ENCODE data around the gene IRF3.

IRF3 gene

GRCh38 chr19:49665351-49666119 lies at the start of gene IRF3, which contains the start of gene BCL2L12:
Gene IRF3, minus strand, starts transcription at chr19:49665857. Its CDS starts 1,019 bp downstream, at chr19:49664838.
Gene BCL2L12, plus strand, starts transcription at chr19:49665933. Its CDS starts 760 bp downstream, at chr19:49666693.
- DNase-seq (ENCODE audit: low read depth in 4 of 4, low spot score in 1 of 4), result peak; percentile 99 to 100 (median 100)

DNA sequence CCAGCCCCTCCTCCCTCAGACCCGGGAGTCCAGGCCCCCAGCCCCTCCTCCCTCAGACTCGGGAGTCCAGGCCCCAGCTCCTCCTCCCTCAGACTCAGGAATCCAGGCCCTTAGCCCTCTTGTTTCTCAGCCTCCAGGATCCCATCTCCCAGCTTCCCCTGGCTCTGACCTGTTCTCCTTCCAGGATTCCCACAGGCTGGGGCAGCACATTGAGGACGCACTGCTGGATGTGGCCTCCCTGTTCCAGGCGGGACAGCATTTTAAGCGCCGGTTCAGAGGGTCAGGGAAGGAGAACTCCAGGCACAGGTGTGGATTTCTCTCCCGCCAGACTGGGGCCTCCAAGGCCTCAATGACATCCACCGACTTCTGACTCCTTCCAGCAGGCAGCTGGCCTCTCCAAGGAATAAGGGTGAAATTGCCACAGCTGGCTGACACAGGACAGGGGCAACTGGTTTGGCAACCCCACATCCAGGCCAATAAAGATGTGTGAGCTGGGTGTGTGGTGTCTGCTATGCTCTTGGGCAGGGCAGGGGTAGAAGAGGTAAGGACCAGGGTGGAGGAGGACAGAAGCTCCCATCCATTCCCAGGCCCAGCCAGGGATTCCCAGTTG lies 47.7 kb upstream of the IRF3 start:
- no peak for DNase-seq (ENCODE audit: low read depth in 4 of 4, low spot score in 1 of 4)

DNA sequence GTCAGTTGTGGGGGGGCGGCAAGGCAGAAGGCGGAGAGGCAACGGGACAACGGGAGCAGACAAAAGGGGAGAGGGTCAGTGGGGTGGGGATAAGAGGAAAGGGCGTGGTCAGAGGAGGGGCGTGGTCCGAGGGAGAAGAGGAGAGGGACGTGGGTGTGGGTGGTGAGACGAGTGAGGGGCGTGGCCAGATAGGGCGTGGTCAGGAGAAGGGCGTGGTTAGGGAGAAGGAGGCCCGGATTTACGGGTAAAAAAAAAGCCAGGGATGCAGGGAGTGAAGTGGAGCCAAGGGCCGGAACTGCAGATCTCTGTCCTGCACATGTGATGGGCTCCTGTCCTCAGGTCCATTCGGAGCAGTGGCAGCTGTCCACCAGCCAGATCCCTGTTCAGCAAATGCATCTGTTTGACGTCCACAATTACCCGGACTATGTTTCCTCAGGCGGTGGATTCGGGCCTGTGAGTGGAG lies 46.8 kb upstream of the IRF3 start:
- no peak for DNase-seq (ENCODE audit: low read depth in 4 of 4, low spot score in 1 of 4)

DNA sequence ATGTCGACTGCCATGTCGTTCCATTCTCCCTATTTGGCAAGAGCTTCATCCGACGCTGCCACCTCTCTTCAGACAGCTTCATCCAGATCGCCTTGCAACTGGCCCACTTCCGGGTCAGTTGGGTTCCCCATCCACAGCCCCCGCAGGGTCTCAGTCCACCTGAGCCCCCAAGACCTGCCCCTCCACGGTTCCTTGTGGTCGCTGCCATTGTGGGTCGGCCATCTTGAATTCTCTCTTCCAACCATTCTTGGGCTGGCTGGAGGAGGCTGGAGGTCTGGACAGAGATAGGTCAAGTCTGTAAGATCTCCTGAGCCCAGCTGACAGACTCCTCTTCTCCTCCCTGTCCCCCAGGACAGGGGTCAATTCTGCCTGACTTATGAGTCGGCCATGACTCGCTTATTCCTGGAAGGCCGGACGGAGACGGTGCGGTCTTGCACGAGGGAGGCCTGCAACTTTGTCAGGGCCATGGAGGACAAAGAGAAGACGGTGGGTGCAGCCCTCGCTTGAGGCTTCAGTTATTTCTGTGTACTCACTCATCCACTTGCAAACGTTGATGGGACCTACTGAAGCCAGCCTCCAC lies 44.8 kb upstream of the IRF3 start:
- no peak for DNase-seq (ENCODE audit: low read depth in 4 of 4, low spot score in 1 of 4)

DNA sequence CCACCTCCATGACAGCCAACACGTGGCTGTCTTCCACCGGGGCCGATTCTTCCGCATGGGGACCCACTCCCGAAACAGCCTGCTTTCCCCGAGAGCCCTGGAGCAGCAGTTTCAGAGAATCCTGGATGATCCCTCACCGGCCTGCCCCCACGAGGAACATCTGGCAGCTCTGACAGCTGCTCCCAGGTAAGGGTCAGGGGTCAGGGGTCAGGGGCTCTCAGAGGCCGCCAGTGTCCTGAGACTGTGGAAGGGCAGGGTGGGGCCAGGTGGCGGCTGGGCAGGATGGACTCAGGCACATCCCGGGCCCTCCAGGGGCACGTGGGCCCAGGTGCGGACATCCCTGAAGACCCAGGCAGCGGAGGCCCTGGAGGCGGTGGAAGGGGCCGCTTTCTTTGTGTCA lies 40.3 kb upstream of the IRF3 start:
- no peak for DNase-seq (ENCODE audit: low read depth in 4 of 4, low spot score in 1 of 4)

- no peak for DNase-seq (ENCODE audit: low read depth in 4 of 4, low spot score in 1 of 4)
These were observed 39.4 kb upstream of the IRF3 start for GRCh38 chr19:49704888-49705642.

DNA sequence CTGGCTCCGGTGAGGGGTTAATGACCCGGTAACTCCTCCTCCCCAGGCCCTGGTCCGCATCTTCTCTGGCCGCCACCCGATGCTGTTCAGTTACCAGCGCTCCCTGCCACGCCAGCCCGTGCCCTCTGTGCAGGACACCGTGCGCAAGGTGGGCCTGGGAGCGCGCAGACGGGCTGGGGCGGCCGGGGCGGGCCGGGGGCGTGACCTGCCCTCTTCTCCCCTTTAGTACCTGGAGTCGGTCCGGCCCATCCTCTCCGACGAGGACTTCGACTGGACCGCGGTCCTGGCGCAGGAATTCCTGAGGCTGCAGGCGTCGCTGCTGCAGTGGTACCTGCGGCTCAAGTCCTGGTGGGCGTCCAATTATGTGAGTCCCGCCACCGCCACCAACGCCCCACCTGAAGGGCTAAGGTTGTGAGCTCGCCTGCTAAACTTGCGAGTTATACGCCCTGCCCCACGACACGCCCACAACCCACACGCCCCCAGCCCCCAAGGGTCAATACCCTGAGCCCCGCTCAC lies 35.7 kb upstream of the IRF3 start:
- DNase-seq (ENCODE audit: low read depth in 4 of 4, low spot score in 1 of 4), result no peak

DNA sequence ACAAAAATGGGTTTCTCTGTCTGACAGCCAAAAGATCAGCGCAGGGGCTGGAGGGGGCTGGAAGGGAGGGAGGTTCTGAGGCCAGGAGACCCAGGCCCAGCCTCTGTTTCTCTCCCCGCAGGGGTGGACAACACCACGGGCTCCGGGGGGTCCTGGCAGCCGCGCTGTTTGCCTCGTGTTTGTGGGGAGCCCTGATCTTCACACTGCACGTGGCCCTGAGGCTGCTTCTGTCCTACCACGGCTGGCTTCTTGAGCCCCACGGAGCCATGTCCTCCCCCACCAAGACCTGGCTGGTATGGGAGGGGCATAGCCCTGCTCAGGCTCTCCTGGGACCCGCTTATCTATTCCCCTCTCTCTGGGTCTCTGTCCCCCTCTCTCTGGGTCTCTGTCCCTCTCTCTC lies 34.9 kb upstream of the IRF3 start:
- DNase-seq (ENCODE audit: low read depth in 4 of 4, low spot score in 1 of 4), result no peak

DNA sequence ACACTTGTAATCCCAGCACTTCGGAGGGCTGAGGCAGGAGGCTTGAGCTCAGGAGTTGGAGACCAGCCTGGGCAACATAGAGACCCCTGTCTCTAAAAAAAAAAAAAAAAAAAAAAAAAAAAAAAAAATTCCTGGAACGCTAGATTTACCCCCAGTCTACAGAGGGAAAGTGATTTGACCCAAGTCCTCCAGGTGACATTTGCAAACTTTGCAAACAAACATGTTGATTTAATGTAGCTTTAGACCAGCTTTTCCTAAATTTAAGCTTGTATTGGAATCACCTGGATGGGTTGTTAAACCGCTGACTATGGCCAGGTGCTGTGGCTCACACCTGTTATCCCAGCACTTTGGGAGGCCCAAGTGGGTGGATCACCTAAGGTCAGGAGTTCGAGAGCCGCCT lies 33.7 kb upstream of the IRF3 start:
- no peak for DNase-seq (ENCODE audit: low read depth in 4 of 4, low spot score in 1 of 4)

- DNase-seq (ENCODE audit: low read depth in 4 of 4, low spot score in 1 of 4), result no peak
These were observed 31.2 kb upstream of the IRF3 start for GRCh38 chr19:49696865-49697264.

DNA sequence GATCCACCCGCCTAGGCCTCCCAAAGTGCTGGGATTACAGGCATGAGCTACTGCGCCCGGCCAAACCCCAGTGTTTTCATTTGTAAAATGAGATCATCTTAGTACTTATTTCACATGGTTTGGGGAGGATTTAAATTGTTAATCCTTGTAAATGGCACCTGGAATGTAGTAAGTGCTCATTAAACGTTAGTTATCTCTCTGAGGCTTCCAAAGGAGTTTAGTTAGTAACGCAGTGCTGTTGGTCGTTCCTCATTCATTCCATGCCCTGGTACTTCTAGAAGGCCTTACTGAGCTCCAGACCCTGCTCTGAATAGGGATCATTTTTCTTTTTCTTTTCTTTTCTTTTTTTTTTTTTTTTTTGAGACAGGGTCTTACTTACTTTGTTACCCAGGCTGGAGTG lies 30.5 kb upstream of the IRF3 start:
- DNase-seq (ENCODE audit: low read depth in 4 of 4, low spot score in 1 of 4), result no peak

DNA sequence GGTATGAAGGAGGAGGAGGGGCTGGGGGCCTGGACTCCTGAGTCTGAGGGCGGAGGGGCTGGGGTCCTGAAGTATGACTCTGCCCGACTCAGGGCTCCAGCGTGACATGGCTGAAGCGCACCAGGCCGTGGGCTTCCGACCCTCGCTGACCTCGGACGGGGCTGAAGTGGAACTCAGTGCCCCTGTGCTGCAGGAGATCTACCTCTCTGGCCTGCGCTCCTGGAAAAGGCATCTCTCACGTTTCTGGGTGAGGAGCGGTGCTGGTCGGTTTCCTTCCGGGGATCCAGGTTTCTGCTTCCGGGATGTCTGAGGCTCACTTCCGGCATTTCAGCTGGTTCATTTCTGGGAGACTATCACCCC lies 26.5 kb upstream of the IRF3 start:
- no peak for DNase-seq (ENCODE audit: low read depth in 4 of 4, low spot score in 1 of 4)

DNA sequence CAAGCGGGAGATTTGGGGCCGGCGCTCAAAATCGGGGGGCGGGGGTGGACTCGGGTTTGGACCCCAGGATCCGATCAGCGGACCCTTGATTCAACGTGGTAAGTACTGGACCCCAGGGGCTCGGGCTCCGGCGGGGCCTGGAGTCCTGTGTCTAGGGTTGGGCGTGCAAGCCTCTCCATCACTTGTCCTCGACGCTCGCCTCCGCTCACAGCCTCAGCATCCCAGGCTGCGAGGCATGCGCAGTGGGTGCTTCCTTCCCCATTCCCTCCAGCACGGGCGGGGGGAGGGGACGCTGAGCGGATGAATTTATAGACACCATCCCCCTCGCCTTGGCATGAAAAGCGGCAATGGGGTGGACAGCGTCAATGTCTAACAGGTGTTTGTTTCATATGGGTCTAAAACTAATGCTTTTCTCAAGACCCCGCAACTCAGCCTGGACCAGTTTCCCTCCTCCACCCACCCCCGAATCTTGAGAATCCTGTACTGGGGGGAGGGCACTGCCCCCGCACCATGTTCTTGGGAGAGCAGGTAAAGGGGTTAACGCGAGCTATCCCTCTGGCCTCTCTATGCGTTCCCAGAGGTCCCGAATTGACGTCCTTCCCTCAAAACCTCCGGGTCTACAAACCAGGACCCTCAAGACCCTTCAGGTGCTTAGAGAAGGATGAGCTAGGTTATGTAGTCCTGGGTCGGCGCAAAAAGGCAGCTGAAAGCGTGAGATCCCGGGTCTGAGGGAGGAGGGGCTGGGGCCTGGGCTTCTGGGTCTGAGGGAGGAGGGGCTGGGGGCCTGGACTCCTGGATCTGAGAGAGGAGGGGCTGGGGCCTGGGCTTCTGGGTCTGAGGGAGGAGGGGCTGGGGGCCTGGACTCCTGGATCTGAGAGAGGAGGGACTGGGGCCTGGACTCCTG lies 25.8 kb upstream of the IRF3 start:
- peak in 1 of 4 experiments; percentile 40 for DNase-seq (ENCODE audit: low read depth in 4 of 4, low spot score in 1 of 4)

- peak in 3 of 4 experiments; percentile 34 to 55 (median 46) for DNase-seq (ENCODE audit: low read depth in 4 of 4, low spot score in 1 of 4)
These were observed 25.1 kb upstream of the IRF3 start, which contains the start of gene CPT1C for GRCh38 chr19:49690656-49691242. Gene CPT1C, plus strand, starts transcription at chr19:49691116. Its CDS starts 1,137 bp downstream, at chr19:49692253.

GRCh38 chr19:49690079-49690655 lies 24.5 kb upstream of the IRF3 start:
- no peak for DNase-seq (ENCODE audit: low read depth in 4 of 4, low spot score in 1 of 4)

- DNase-seq (ENCODE audit: low read depth in 4 of 4, low spot score in 1 of 4), result no peak
These were observed 23.7 kb upstream of the IRF3 start, which contains the start of gene ADM5 for GRCh38 chr19:49689133-49690078. Gene ADM5, plus strand, starts transcription at chr19:49689594. Its CDS starts 244 bp downstream, at chr19:49689838.

DNA sequence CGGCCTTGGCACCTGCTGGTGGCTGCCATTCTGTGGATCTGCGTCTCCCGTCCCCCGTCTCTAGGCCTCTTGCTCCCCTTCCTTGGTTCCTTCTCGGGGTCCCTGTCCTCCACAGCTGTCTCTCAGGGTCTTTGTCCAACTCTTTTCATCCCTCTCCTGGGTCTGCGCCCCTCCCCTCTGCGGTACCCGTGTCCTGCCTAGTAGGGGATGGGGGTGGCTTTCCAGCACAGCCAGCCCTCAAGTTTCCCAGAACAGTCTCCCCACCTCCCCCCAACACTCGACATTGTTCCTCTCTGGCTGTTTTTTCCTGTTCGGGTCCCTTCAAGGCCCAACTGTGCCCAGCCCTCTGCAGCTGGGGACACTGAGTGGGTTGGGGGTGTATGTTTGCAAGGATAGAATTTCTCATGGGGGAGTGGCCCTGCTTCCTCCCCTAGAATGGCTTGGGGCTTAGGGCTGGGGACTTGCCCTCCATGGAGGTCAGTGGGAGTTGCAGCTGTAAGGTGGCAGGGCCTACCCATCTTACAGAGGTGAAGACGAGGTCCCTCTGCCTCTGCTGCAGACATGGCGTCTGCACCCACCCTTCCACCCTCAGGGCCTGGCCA lies 23.0 kb upstream of the IRF3 start:
- no peak for DNase-seq (ENCODE audit: low read depth in 4 of 4, low spot score in 1 of 4)
